NCI-H146 (cell line): ENCODE measurements around the gene PRUNE2.
"Not testable (repeated sequence)": the region's sequence is repeated elsewhere in the genome, so short reads cannot be mapped to it uniquely, and the experiment has no call there.

Experiments
- DNase-seq: peaks from one replicate; lab custom pipeline; 2025; lab: John Stamatoyannopoulos, UW

Gene PRUNE2

GRCh38 chr9:76905791-76906646, at the start of gene PRUNE2:
PRUNE2 (minus strand) TSS chr9:76906114; CDS start chr9:76905963, 151 bp downstream.
- peak; percentile 86 for DNase-seq

GRCh38 chr9:76955406-76955805, 49.5 kb upstream of the PRUNE2 start:
- not testable (repeated sequence) for DNase-seq

GRCh38 chr9:76949865-76950264, 44.0 kb upstream of the PRUNE2 start:
- no peak for DNase-seq

- no peak for DNase-seq
Measured at GRCh38 chr9:76944011-76944410, 38.1 kb upstream of the PRUNE2 start.

- no peak for DNase-seq
Measured at GRCh38 chr9:76943054-76943453, 37.1 kb upstream of the PRUNE2 start.

GRCh38 chr9:76932757-76933156, 26.8 kb upstream of the PRUNE2 start:
- DNase-seq: no peak

GRCh38 chr9:76932265-76932664, 26.4 kb upstream of the PRUNE2 start:
- no peak for DNase-seq

- no peak for DNase-seq
Measured at GRCh38 chr9:76927540-76928240, 21.8 kb upstream of the PRUNE2 start.

- no peak for DNase-seq
Measured at GRCh38 chr9:76926846-76927245, 20.9 kb upstream of the PRUNE2 start.

- DNase-seq: no peak
Measured at GRCh38 chr9:76926324-76926741, 20.4 kb upstream of the PRUNE2 start.

- no peak for DNase-seq
Measured at GRCh38 chr9:76921165-76921564, 15.3 kb upstream of the PRUNE2 start.

- DNase-seq: no peak
Measured at GRCh38 chr9:76917299-76917698, 11.4 kb upstream of the PRUNE2 start.

GRCh38 chr9:76916231-76916630, 10.3 kb upstream of the PRUNE2 start:
- DNase-seq: no peak

- DNase-seq: no peak
Measured at GRCh38 chr9:76913467-76913866, 7.6 kb upstream of the PRUNE2 start.

- no peak for DNase-seq
Measured at GRCh38 chr9:76912636-76913275, 6.8 kb upstream of the PRUNE2 start.

- DNase-seq: peak; percentile 42
Measured at GRCh38 chr9:76911971-76912370, 6.1 kb upstream of the PRUNE2 start.

- DNase-seq: no peak
Measured at GRCh38 chr9:76910861-76911260, 4.9 kb upstream of the PRUNE2 start.

GRCh38 chr9:76906647-76906975, 697 bp upstream of the PRUNE2 start:
- no peak for DNase-seq

GRCh38 chr9:76904661-76905457, 1.1 kb downstream of the PRUNE2 start:
- peak; percentile 28 for DNase-seq

GRCh38 chr9:76902395-76902794, 3.5 kb downstream of the PRUNE2 start:
- no peak for DNase-seq

GRCh38 chr9:76901801-76902200, 4.1 kb downstream of the PRUNE2 start:
- DNase-seq: no peak

GRCh38 chr9:76900884-76901440, 5.0 kb downstream of the PRUNE2 start:
- DNase-seq: no peak
